CD8-positive, alpha-beta memory T cell (primary cell): ENCODE results near the gene MYO6. TPM values are rescaled to one million over a fixed set of nuclear protein-coding genes. Genes with fewer than 3 reads are reported as not detected.

ENCODE experiments used
- CTCF ChIA-PET: fragments of 350-600 bp; sonication (Branson Sonifier 250); formaldehyde crosslinking; loops from one replicate; lab custom pipeline; 2021; ENCODE audit warnings: antibody characterized with exemption; lab: Charles Lee
- POLR2A ChIA-PET: fragments of 350-600 bp; sonication (Branson Sonifier 250); formaldehyde crosslinking; loops from one replicate; lab custom pipeline; 2021; ENCODE audit warnings: antibody characterized with exemption; lab: Charles Lee
- DNase-seq, 5 donors: peaks; one replicate each; pipeline versions ENCODE4 v3.0.0 to v3.0.0-alpha.2; 2020 to 2022; ENCODE audit warnings: mixed read lengths in 1 of 5
- H3K27ac ChIP-seq: one replicate; pipeline ENCODE4 v1.7.0; 2013; ENCODE audit warnings: low read depth, mild to moderate bottlenecking, low read length, moderate library complexity
- H3K27me3 ChIP-seq: 2 replicates; pipeline ENCODE4 v1.7.0; 2013; ENCODE audit warnings: low read length, mild to moderate bottlenecking; ENCODE audit not compliant: insufficient read depth, poor library complexity, severe bottlenecking
- H3K36me3 ChIP-seq: 2 replicates; pipeline ENCODE4 v1.7.0; 2013; ENCODE audit warnings: mild to moderate bottlenecking, low read length, moderate library complexity; ENCODE audit not compliant: insufficient read depth
- H3K4me1 ChIP-seq: 2 replicates; pipeline ENCODE4 v1.7.0; 2013; ENCODE audit warnings: mild to moderate bottlenecking, low read length, moderate library complexity; ENCODE audit not compliant: insufficient read depth
- H3K4me3 ChIP-seq: 2 replicates; pipeline ENCODE4 v1.7.0; 2013; ENCODE audit warnings: mild to moderate bottlenecking, low read length
- H3K9me3 ChIP-seq: 2 replicates; pipeline ENCODE4 v1.7.0; 2013; ENCODE audit warnings: mild to moderate bottlenecking, low read length
- H3K27ac Mint-ChIP-seq, 8 donors: one replicate each; pipeline ENCODE4 v1.8.0; 2020 to 2021; ENCODE audit warnings: mixed read lengths in 8 of 8, mild to moderate bottlenecking in 6 of 8, inconsistent platforms in 3 of 8, moderate library complexity in 3 of 8
- H3K27me3 Mint-ChIP-seq, 2 donors: one replicate each; pipeline ENCODE4 v1.8.0; 2020 to 2021; ENCODE audit warnings: mixed read lengths in 2 of 2, mild to moderate bottlenecking in 1 of 2, moderate library complexity in 1 of 2
- H3K36me3 Mint-ChIP-seq, 3 donors: one replicate each; pipeline ENCODE4 v1.8.0; 2020 to 2021; ENCODE audit warnings: mixed read lengths in 3 of 3, inconsistent platforms in 1 of 3, mild to moderate bottlenecking in 1 of 3
- H3K4me1 Mint-ChIP-seq, 3 donors: one replicate each; pipeline ENCODE4 v1.8.0; 2020 to 2021; ENCODE audit warnings: mixed read lengths in 3 of 3, inconsistent platforms in 1 of 3, mild to moderate bottlenecking in 1 of 3
- H3K4me3 Mint-ChIP-seq, 7 donors: one replicate each; pipeline ENCODE4 v1.8.0; 2020 to 2021; ENCODE audit warnings: mixed read lengths in 7 of 7, mild to moderate bottlenecking in 6 of 7, moderate library complexity in 4 of 7, inconsistent platforms in 2 of 7
- H3K9me3 Mint-ChIP-seq, 5 donors: one replicate each; pipeline ENCODE4 v1.8.0; 2020 to 2022; ENCODE audit warnings: mixed read lengths in 5 of 5, mild to moderate bottlenecking in 3 of 5, moderate library complexity in 2 of 5, inconsistent platforms in 1 of 5
- polyA plus RNA-seq: library from polyadenylated mRNA; unstranded; fragments of 300-500 nt; fragmentation: Illumina TruSeq; gene quantifications from one replicate; pipeline ENCODE4 v1.2.3, GENCODE V29; 2021
- total RNA-seq, 2 experiments: library from RNA; stranded (reverse); gene quantifications; one replicate each; pipeline ENCODE4 v1.2.3, GENCODE V29; 2021

The MYO6 gene
- total and polyA plus RNA-seq, 3 experiments from 2014 or later: 5.4 to 6.5 (median 5.8) TPM

DNA sequence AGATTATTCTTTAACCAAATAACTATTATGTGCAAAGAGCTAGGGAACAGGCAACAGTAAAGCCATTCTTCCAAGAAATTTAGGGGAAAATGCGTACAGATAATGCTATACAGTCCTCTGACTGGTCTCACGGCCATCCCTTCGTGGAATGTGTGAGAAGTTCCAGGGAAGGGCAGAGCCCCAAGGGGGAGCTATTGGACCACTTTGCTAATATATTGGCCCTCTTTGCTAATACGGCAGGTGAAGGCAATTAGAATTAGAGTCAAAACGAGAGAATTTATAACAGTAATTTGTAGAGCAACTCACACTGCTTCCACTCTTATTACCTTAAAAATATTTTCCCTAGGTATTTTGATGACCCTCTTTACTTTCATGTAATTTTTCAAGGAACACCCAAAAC lies 183.0 kb downstream of the MYO6 start:
- Histone ChIP-seq H3K4me1 (no peaks in the 10 kb centered on the region), H3K27ac (no peak overlapping the region), H3K36me3 (no peaks in the 10 kb centered on the region), H3K4me3 (no peak overlapping the region), H3K9me3 (no peaks in the 10 kb centered on the region), H3K27me3 (no peaks in the 10 kb centered on the region)
- CTCF ChIA-PET: interaction anchor here (0.7 to 1.1 kb wide), 2 partner anchors 9 to 15 kb away, joined by 3 read pairs; no protein-coding TSS in a partner anchor
- Mint-ChIP-seq H3K27me3 (peaks cover 8 to 28% of the 10 kb centered on the region in 2 donors), H3K4me3 (no peak overlapping the region), H3K9me3 (no peaks in the 10 kb centered on the region), H3K36me3 (peaks cover 0 to 3% (median 0%) of the 10 kb centered on the region in 3 donors), H3K4me1 (peaks cover 5 to 16% (median 14%) of the 10 kb centered on the region in 3 donors), H3K27ac (no peak overlapping the region)
- POLR2A ChIA-PET: no interaction called here
- DNase-seq: no peak

DNA sequence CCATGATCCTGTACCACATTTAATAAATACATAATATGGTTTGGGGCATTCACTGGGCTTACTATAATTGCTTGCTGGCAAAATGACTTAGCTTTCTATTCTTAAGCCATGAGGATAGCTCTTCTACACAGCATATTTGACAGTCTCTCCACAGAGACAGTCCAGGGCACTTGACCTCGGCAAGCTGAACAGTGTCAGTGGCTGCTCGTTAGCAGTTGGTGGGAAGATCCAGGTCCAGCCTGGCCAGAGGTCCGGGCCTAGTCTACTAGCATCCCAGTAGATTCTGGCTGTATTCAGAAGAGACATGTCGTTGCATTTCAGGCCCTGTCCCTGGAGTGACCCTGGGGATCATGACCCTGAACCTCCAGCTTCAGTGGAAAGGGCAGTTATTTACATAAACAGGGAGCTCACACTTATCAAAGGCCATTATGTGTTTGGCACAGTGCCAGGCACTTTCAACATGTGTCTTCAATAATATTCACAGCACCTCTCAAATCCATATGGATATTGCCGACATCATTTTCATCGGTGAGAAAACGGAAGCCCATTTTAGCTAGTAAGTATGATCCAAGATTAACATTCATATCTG lies 184.4 kb downstream of the MYO6 start:
- POLR2A ChIA-PET: no interaction called here
- Histone ChIP-seq H3K4me1 (no peaks in the 10 kb centered on the region), H3K27me3 (no peaks in the 10 kb centered on the region), H3K9me3 (no peaks in the 10 kb centered on the region), H3K4me3 (no peak overlapping the region), H3K36me3 (no peaks in the 10 kb centered on the region), H3K27ac (no peak overlapping the region)
- no peak for DNase-seq
- Mint-ChIP-seq H3K4me1 (peaks cover 5 to 16% (median 14%) of the 10 kb centered on the region in 3 donors), H3K27ac (no peak overlapping the region), H3K27me3 (peaks cover 8 to 31% of the 10 kb centered on the region in 2 donors), H3K4me3 (no peak overlapping the region), H3K36me3 (peaks cover 0 to 3% (median 0%) of the 10 kb centered on the region in 3 donors), H3K9me3 (no peaks in the 10 kb centered on the region)
- CTCF ChIA-PET: no interaction called here

GRCh38 chr6:75934643-75935472 lies 185.8 kb downstream of the MYO6 start:
- H3K27ac Mint-ChIP-seq: peak overlapping the region in 1 of 8 donors; percentile 51
- Histone ChIP-seq H3K36me3 (no peaks in the 10 kb centered on the region), H3K4me1 (no peaks in the 10 kb centered on the region), H3K27me3 (no peaks in the 10 kb centered on the region), H3K9me3 (no peaks in the 10 kb centered on the region), H3K4me3 (no peak overlapping the region), H3K27ac (no peak overlapping the region)
- H3K4me1 Mint-ChIP-seq: peaks cover 5 to 16% (median 14%) of the 10 kb centered on the region in 3 donors
- ChIA-PET POLR2A (no interaction called here), CTCF (interaction anchor here (1.1 to 1.2 kb wide), 2 partner anchors 10 to 16 kb away, joined by 4 to 5 read pairs; no protein-coding TSS in a partner anchor)
- H3K27me3 Mint-ChIP-seq: peaks cover 8 to 33% of the 10 kb centered on the region in 2 donors
- peak overlapping the region in 6 of 7 donors; percentile 60 to 90 (median 74) for H3K4me3 Mint-ChIP-seq
- H3K36me3 Mint-ChIP-seq: peaks cover 0 to 3% (median 0%) of the 10 kb centered on the region in 3 donors
- no peaks in the 10 kb centered on the region for H3K9me3 Mint-ChIP-seq
- peak in 2 of 5 donors; percentile 18 to 26 for DNase-seq

DNA sequence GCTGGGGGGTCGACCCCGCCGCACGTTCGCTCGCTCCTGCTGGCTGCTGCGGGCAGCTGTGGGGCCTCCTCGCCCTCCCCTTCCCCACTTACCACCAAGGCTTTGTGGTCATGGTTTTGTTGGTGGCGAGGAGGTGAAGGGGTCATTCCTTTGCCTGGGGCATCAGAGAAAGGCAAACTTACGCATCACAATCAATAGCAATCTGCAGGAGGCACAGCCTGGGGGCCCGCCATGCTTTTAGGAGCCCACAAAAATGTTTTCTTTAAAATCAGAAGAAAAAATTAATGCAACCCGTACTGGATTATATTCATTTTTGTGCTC lies 186.4 kb downstream of the MYO6 start:
- ChIA-PET POLR2A (no interaction called here), CTCF (interaction anchor here (1.1 to 1.2 kb wide), 2 partner anchors 9 to 16 kb away, joined by 4 to 5 read pairs; no protein-coding TSS in a partner anchor)
- peaks cover 8 to 35% of the 10 kb centered on the region in 2 donors for H3K27me3 Mint-ChIP-seq
- Histone ChIP-seq H3K36me3 (no peaks in the 10 kb centered on the region), H3K27ac (no peak overlapping the region), H3K4me3 (no peak overlapping the region), H3K27me3 (no peaks in the 10 kb centered on the region), H3K9me3 (no peaks in the 10 kb centered on the region), H3K4me1 (no peaks in the 10 kb centered on the region)
- no peak for DNase-seq
- no peak overlapping the region for H3K27ac Mint-ChIP-seq
- peaks cover 5 to 16% (median 14%) of the 10 kb centered on the region in 3 donors for H3K4me1 Mint-ChIP-seq
- H3K9me3 Mint-ChIP-seq: no peaks in the 10 kb centered on the region
- H3K4me3 Mint-ChIP-seq: peak overlapping the region in 2 of 7 donors; percentile 70 to 77
- peaks cover 0 to 3% (median 0%) of the 10 kb centered on the region in 3 donors for H3K36me3 Mint-ChIP-seq

- Histone ChIP-seq H3K4me3 (no peak overlapping the region), H3K4me1 (no peaks in the 10 kb centered on the region), H3K27me3 (no peaks in the 10 kb centered on the region), H3K9me3 (no peaks in the 10 kb centered on the region), H3K27ac (no peak overlapping the region), H3K36me3 (no peaks in the 10 kb centered on the region)
- Mint-ChIP-seq H3K27me3 (peaks cover 8 to 35% of the 10 kb centered on the region in 2 donors), H3K27ac (no peak overlapping the region), H3K4me3 (no peak overlapping the region), H3K36me3 (peaks cover 0 to 3% (median 0%) of the 10 kb centered on the region in 3 donors), H3K4me1 (peaks cover 5 to 16% (median 14%) of the 10 kb centered on the region in 3 donors), H3K9me3 (no peaks in the 10 kb centered on the region)
- POLR2A ChIA-PET: no interaction called here
- no peak for DNase-seq
- CTCF ChIA-PET: no interaction called here
Measured at GRCh38 chr6:75936682-75937081, 187.6 kb downstream of the MYO6 start.

GRCh38 chr6:75937846-75938245 lies 188.8 kb downstream of the MYO6 start:
- Histone ChIP-seq H3K36me3 (no peaks in the 10 kb centered on the region), H3K27me3 (no peaks in the 10 kb centered on the region), H3K4me3 (no peak overlapping the region), H3K27ac (no peak overlapping the region), H3K4me1 (no peaks in the 10 kb centered on the region), H3K9me3 (no peaks in the 10 kb centered on the region)
- no peak overlapping the region for H3K27ac Mint-ChIP-seq
- H3K27me3 Mint-ChIP-seq: peaks cover 8 to 35% of the 10 kb centered on the region in 2 donors
- CTCF ChIA-PET: no interaction called here
- no peak overlapping the region for H3K4me3 Mint-ChIP-seq
- no peaks in the 10 kb centered on the region for H3K9me3 Mint-ChIP-seq
- peaks cover 5 to 16% (median 14%) of the 10 kb centered on the region in 3 donors for H3K4me1 Mint-ChIP-seq
- peaks cover 0 to 3% (median 0%) of the 10 kb centered on the region in 3 donors for H3K36me3 Mint-ChIP-seq
- POLR2A ChIA-PET: no interaction called here
- DNase-seq: no peak

GRCh38 chr6:75940564-75940963 lies 191.5 kb downstream of the MYO6 start:
- DNase-seq: no peak
- no peaks in the 10 kb centered on the region for H3K27me3 ChIP-seq
- no peak overlapping the region for H3K4me3 ChIP-seq
- Mint-ChIP-seq H3K27me3 (peaks cover 2 to 20% of the 10 kb centered on the region in 2 donors), H3K27ac (no peak overlapping the region), H3K4me1 (peaks cover 0 to 6% (median 0%) of the 10 kb centered on the region in 3 donors), H3K36me3 (no peaks in the 10 kb centered on the region), H3K9me3 (no peaks in the 10 kb centered on the region), H3K4me3 (no peak overlapping the region)
- ChIA-PET POLR2A (no interaction called here), CTCF (interaction anchor here (1.3 to 1.6 kb wide), 2 partner anchors 8 to 11 kb away, joined by 3 read pairs; no protein-coding TSS in a partner anchor)
- no peaks in the 10 kb centered on the region for H3K36me3 ChIP-seq
- H3K9me3 ChIP-seq: no peaks in the 10 kb centered on the region
- H3K27ac ChIP-seq: no peak overlapping the region
- H3K4me1 ChIP-seq: no peaks in the 10 kb centered on the region

DNA sequence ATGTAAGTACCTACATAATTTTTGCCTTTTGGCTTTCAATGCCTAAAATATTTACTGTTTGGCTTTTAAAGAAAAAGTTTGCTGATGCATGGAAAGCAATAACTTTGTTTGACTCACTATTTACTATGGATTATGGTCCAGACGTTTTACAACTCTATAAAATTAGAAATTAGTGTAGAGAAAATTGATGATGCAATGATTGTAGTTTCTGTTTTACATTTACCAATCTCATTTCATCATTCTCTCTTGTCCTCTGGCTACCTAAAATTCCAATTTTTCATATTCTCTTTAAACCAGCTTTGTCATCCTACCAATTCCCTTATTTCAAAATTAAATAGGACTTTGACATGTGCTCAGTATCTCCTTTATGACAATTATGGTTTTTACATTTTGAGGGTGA lies 192.5 kb downstream of the MYO6 start:
- Mint-ChIP-seq H3K27ac (no peak overlapping the region), H3K4me3 (no peak overlapping the region), H3K36me3 (no peaks in the 10 kb centered on the region), H3K27me3 (peaks cover 2 to 12% of the 10 kb centered on the region in 2 donors), H3K9me3 (no peaks in the 10 kb centered on the region), H3K4me1 (no peaks in the 10 kb centered on the region)
- no peak for DNase-seq
- H3K4me3 ChIP-seq: no peak overlapping the region
- H3K4me1 ChIP-seq: no peaks in the 10 kb centered on the region
- H3K9me3 ChIP-seq: no peaks in the 10 kb centered on the region
- H3K27ac ChIP-seq: no peak overlapping the region
- ChIA-PET CTCF (interaction anchor here (1.3 to 1.6 kb wide), 2 partner anchors 9 to 10 kb away, joined by 3 read pairs; no protein-coding TSS in a partner anchor), POLR2A (no interaction called here)
- no peaks in the 10 kb centered on the region for H3K27me3 ChIP-seq
- no peaks in the 10 kb centered on the region for H3K36me3 ChIP-seq
